Activated CD8-positive, alpha-beta memory T cell treated with anti-CD3 and anti-CD28 coated beads for 36 hours (primary cell): ENCODE measurements around the gene MAP7D3. TPM values are rescaled to one million over a fixed set of nuclear protein-coding genes. Genes with fewer than 3 reads are reported as not detected.

ENCODE experiments used
- CTCF ChIA-PET: fragments of 350-600 bp; sonication (Branson Sonifier 250); formaldehyde crosslinking; loops from one replicate; lab custom pipeline; 2021; ENCODE audit warnings: antibody characterized with exemption; lab: Charles Lee
- POLR2A ChIA-PET: fragments of 350-600 bp; sonication (Branson Sonifier 250); formaldehyde crosslinking; loops from one replicate; lab custom pipeline; 2021; ENCODE audit warnings: antibody characterized with exemption; lab: Charles Lee
- total RNA-seq, 2 experiments: library from RNA; stranded (reverse); gene quantifications; one replicate each; pipeline ENCODE4 v1.2.3, GENCODE V29; 2021

MAP7D3 gene
- total RNA-seq, 2 experiments from 2014 or later: 19.5 to 21.6 TPM

GRCh38 chrX:136209751-136210150, 41.4 kb downstream of the MAP7D3 start:
- POLR2A ChIA-PET: no interaction called here
- CTCF ChIA-PET: no interaction called here

GRCh38 chrX:136209016-136209738, 42.0 kb downstream of the MAP7D3 start:
- CTCF ChIA-PET: interaction anchor here (1.3 kb wide), 1 partner anchor 181 kb away, joined by 3 read pairs; no protein-coding TSS in a partner anchor

GRCh38 chrX:136207546-136207945, 43.7 kb downstream of the MAP7D3 start:
- POLR2A ChIA-PET: no interaction called here
- CTCF ChIA-PET: no interaction called here

More at GRCh38 chrX:136209016-136209738, 42.0 kb downstream of the MAP7D3 start:
- POLR2A ChIA-PET: no interaction called here

- CTCF ChIA-PET: interaction anchor here (1.2 kb wide), 1 partner anchor 15 kb away, joined by 4 read pairs; no protein-coding TSS in a partner anchor
- POLR2A ChIA-PET: no interaction called here
Measured at GRCh38 chrX:136206916-136207315, 44.3 kb downstream of the MAP7D3 start.

- ChIA-PET CTCF (interaction anchor here (1.2 kb wide), 1 partner anchor 16 kb away, joined by 4 read pairs; no protein-coding TSS in a partner anchor), POLR2A (no interaction called here)
Measured at GRCh38 chrX:136205882-136206380, 45.3 kb downstream of the MAP7D3 start.

- ChIA-PET POLR2A (no interaction called here), CTCF (no interaction called here)
Measured at GRCh38 chrX:136204571-136204970, 46.6 kb downstream of the MAP7D3 start.

GRCh38 chrX:136203951-136204350, 47.2 kb downstream of the MAP7D3 start:
- CTCF ChIA-PET: no interaction called here
- POLR2A ChIA-PET: no interaction called here

GRCh38 chrX:136203438-136203837, 47.8 kb downstream of the MAP7D3 start:
- ChIA-PET POLR2A (no interaction called here), CTCF (interaction anchor here (0.6 kb wide), 1 partner anchor 1301 kb away, joined by 4 read pairs; no protein-coding TSS in a partner anchor)

GRCh38 chrX:136202889-136203288, 48.3 kb downstream of the MAP7D3 start:
- ChIA-PET POLR2A (no interaction called here), CTCF (no interaction called here)

- ChIA-PET CTCF (no interaction called here), POLR2A (no interaction called here)
Measured at GRCh38 chrX:136201601-136202000, 49.6 kb downstream of the MAP7D3 start.

- ChIA-PET POLR2A (no interaction called here), CTCF (no interaction called here)
Measured at GRCh38 chrX:136200466-136200865, 50.7 kb downstream of the MAP7D3 start.

- POLR2A ChIA-PET: no interaction called here
- CTCF ChIA-PET: no interaction called here
Measured at GRCh38 chrX:136199365-136199764, 51.8 kb downstream of the MAP7D3 start.

- CTCF ChIA-PET: no interaction called here
- POLR2A ChIA-PET: no interaction called here
Measured at GRCh38 chrX:136198678-136199243, 52.4 kb downstream of the MAP7D3 start.

- CTCF ChIA-PET: no interaction called here
Measured at GRCh38 chrX:136198010-136198409, 53.2 kb downstream of the MAP7D3 start.

GRCh38 chrX:136196691-136197155, 54.5 kb downstream of the MAP7D3 start:
- CTCF ChIA-PET: no interaction called here
- POLR2A ChIA-PET: no interaction called here

More at GRCh38 chrX:136198010-136198409, 53.2 kb downstream of the MAP7D3 start:
- POLR2A ChIA-PET: no interaction called here

GRCh38 chrX:136195247-136195646, 56.0 kb downstream of the MAP7D3 start:
- CTCF ChIA-PET: no interaction called here
- POLR2A ChIA-PET: no interaction called here

- ChIA-PET POLR2A (no interaction called here), CTCF (no interaction called here)
Measured at GRCh38 chrX:136194536-136194935, 56.7 kb downstream of the MAP7D3 start.

- ChIA-PET POLR2A (no interaction called here), CTCF (no interaction called here)
Measured at GRCh38 chrX:136193771-136194170, 57.4 kb downstream of the MAP7D3 start.

- ChIA-PET CTCF (no interaction called here), POLR2A (no interaction called here)
Measured at GRCh38 chrX:136192839-136193414, 58.3 kb downstream of the MAP7D3 start.

- CTCF ChIA-PET: no interaction called here
- POLR2A ChIA-PET: no interaction called here
Measured at GRCh38 chrX:136192135-136192534, 59.1 kb downstream of the MAP7D3 start.
